CD4-positive, alpha-beta T cell treated with Interleukin-17A for 1 hour (primary cell): ENCODE data around the gene ATP6V1B1.
A peak's percentile ranks its signal among the peaks of the same experiment; 100 is the strongest.

Experiments used
- DNase-seq: peaks from one replicate; pipeline ENCODE4 v3.0.0-alpha.2; 2020

The ATP6V1B1 gene

GRCh38 chr2:70978341-70979179, 42.9 kb downstream of the ATP6V1B1 start, which contains the start of gene ANKRD53:
ANKRD53 (plus strand) TSS chr2:70978630; CDS start chr2:70978646, 16 bp downstream.
- no peak for DNase-seq

- DNase-seq, result no peak
Observed at GRCh38 chr2:70979180-70979488, 43.4 kb downstream of the ATP6V1B1 start.

- no peak for DNase-seq
Observed at GRCh38 chr2:70979626-70980025, 43.9 kb downstream of the ATP6V1B1 start.

GRCh38 chr2:70981421-70981820, 45.7 kb downstream of the ATP6V1B1 start:
- DNase-seq, result no peak

- DNase-seq, result no peak
Observed at GRCh38 chr2:70981866-70982810, 46.4 kb downstream of the ATP6V1B1 start.

- DNase-seq, result no peak
Observed at GRCh38 chr2:70982971-70983370, 47.3 kb downstream of the ATP6V1B1 start.

GRCh38 chr2:70983506-70984227, 48.0 kb downstream of the ATP6V1B1 start:
- no peak for DNase-seq

GRCh38 chr2:70984228-70984575, 48.5 kb downstream of the ATP6V1B1 start:
- no peak for DNase-seq

- DNase-seq, result peak; percentile 82
Observed at GRCh38 chr2:70984576-70985282, 49.0 kb downstream of the ATP6V1B1 start.

GRCh38 chr2:70985283-70985688, 49.6 kb downstream of the ATP6V1B1 start:
- no peak for DNase-seq

GRCh38 chr2:70985956-70986355, 50.3 kb downstream of the ATP6V1B1 start:
- no peak for DNase-seq

- DNase-seq, result no peak
Observed at GRCh38 chr2:70986499-70987189, 50.9 kb downstream of the ATP6V1B1 start.

GRCh38 chr2:70987386-70987785, 51.7 kb downstream of the ATP6V1B1 start:
- DNase-seq, result no peak

- DNase-seq, result no peak
Observed at GRCh38 chr2:70988151-70988550, 52.5 kb downstream of the ATP6V1B1 start.

GRCh38 chr2:70988726-70989648, 53.3 kb downstream of the ATP6V1B1 start:
- no peak for DNase-seq

GRCh38 chr2:70990216-70990615, 54.5 kb downstream of the ATP6V1B1 start:
- DNase-seq, result no peak

- DNase-seq, result no peak
Observed at GRCh38 chr2:70991142-70991541, 55.4 kb downstream of the ATP6V1B1 start.

GRCh38 chr2:70991742-70992141, 56.0 kb downstream of the ATP6V1B1 start:
- no peak for DNase-seq

GRCh38 chr2:70992945-70993853, 57.5 kb downstream of the ATP6V1B1 start:
- no peak for DNase-seq
